Upper lobe of left lung (tissue), 6 donors: ENCODE results near the gene TNRC6C. TPM values are rescaled to one million over a fixed set of nuclear protein-coding genes. Genes with fewer than 3 reads are reported as not detected.

ENCODE experiments used
- ATAC-seq, 2 donors: fragments of 200-7000 bp; cut with Tn5 transposase; one replicate each; pipeline ENCODE4 v1.9.1; 2022; ENCODE audit warnings: mild to moderate bottlenecking in 2 of 2, moderate library complexity in 2 of 2; ENCODE audit not compliant: low FRiP score in 2 of 2
- DNase-seq, 2 donors: peaks; one replicate each; pipeline ENCODE4 v3.0.0-alpha.2; 2019 to 2020
- H3K27ac ChIP-seq, 4 donors: fragments of 200-600 bp; sonication (generic); one replicate each; pipeline ENCODE4 v1.5.1; 2016 to 2019
- H3K27me3 ChIP-seq, 4 donors: fragments of 200-600 bp; sonication (generic); one replicate each; pipeline ENCODE4 v1.5.1; 2017 to 2019
- H3K36me3 ChIP-seq, 4 donors: fragments of 200-600 bp; sonication (generic); one replicate each; pipeline ENCODE4 v1.5.1; 2016 to 2019
- H3K4me1 ChIP-seq, 4 donors: fragments of 200-600 bp; sonication (generic); one replicate each; pipeline ENCODE4 v1.5.1; 2018 to 2019
- H3K4me3 ChIP-seq, 4 donors: fragments of 200-600 bp; sonication (generic); one replicate each; pipeline ENCODE4 v1.5.1; 2017 to 2019; ENCODE audit warnings: mild to moderate bottlenecking in 2 of 4, moderate library complexity in 1 of 4
- H3K9me3 ChIP-seq, 4 donors: fragments of 200-600 bp; sonication (generic); one replicate each; pipeline ENCODE4 v1.5.1; 2018 to 2019
- EP300 ChIP-seq, 4 donors: sonication (generic); formaldehyde crosslinking; IDR thresholded peaks; one replicate each; pipeline ENCODE4 v1.5.1; 2017; ENCODE audit warnings: antibody characterized with exemption in 4 of 4, control low read depth in 2 of 4
- POLR2A ChIP-seq, 4 donors: fragments of 450-650 bp; IDR thresholded peaks; one replicate each; pipeline ENCODE4 v1.5.1; 2016 to 2017; ENCODE audit warnings: antibody characterized with exemption in 4 of 4, mild to moderate bottlenecking in 2 of 4
- POLR2AphosphoS5 ChIP-seq, 2 donors: sonication (generic); formaldehyde crosslinking; IDR thresholded peaks; one replicate each; pipeline ENCODE4 v1.5.1; 2017; ENCODE audit warnings: antibody characterized with exemption in 2 of 2
- WGBS, 2 donors: methylation state at CpG; one replicate each; pipeline ENCODE4 v1.1.5; 2017 to 2018; 5-methylcytosine and 5-hydroxymethylcytosine counted together
- total RNA-seq, 6 donors: library from RNA; depleted of rRNA in 4 of 6; stranded (reverse); fragments of >200 nt in 4 of 6; gene quantifications; one replicate each; pipeline versions ENCODE4 v1.1.0 to v1.2.1, GENCODE V29; 2016 to 2021
- TF ChIP-seq, protein P1 (sequence below), 6 experiments: fragments of 450-650 bp in 4 of 6; fragments of 200-600 bp in 2 of 6; sonication (generic) in 2 of 6; IDR thresholded peaks; one replicate each; pipeline ENCODE4 v1.5.1; 2016 to 2019; ENCODE audit warnings: antibody characterized with exemption in 6 of 6
- donor health status: DM: no; HTN: no; CAD: no; lungs with moderate emphysema.
- donor health status: DM: no; HTN: yes; CAD: no; lungs with severe emphysema.

TNRC6C gene
- total RNA-seq, 6 donors from 2014 or later = 8.7 to 38.8 (median 14.7) TPM

GRCh38 chr17:78122216-78122930 lies 163.9 kb downstream of the TNRC6C start:
- H3K4me3 ChIP-seq = no peak overlapping the region
- H3K4me1 ChIP-seq = peaks cover 26 to 59% (median 45%) of the 10 kb centered on the region in 4 donors
- H3K36me3 ChIP-seq = peaks cover 17 to 77% (median 66%) of the 10 kb centered on the region in 4 donors
- ATAC-seq = no peak
- H3K9me3 ChIP-seq = no peaks in the 10 kb centered on the region
- peak overlapping the region in 2 of 4 donors; percentile 44 to 56 for H3K27ac ChIP-seq
- H3K27me3 ChIP-seq = no peaks in the 10 kb centered on the region
- DNase-seq = peak in 1 of 2 donors; percentile 48
- 84 to 97% methylated on average over 6 to 22 of the region's 23 CpGs for WGBS, 2 donors
- TF ChIP-seq, protein P1, sequence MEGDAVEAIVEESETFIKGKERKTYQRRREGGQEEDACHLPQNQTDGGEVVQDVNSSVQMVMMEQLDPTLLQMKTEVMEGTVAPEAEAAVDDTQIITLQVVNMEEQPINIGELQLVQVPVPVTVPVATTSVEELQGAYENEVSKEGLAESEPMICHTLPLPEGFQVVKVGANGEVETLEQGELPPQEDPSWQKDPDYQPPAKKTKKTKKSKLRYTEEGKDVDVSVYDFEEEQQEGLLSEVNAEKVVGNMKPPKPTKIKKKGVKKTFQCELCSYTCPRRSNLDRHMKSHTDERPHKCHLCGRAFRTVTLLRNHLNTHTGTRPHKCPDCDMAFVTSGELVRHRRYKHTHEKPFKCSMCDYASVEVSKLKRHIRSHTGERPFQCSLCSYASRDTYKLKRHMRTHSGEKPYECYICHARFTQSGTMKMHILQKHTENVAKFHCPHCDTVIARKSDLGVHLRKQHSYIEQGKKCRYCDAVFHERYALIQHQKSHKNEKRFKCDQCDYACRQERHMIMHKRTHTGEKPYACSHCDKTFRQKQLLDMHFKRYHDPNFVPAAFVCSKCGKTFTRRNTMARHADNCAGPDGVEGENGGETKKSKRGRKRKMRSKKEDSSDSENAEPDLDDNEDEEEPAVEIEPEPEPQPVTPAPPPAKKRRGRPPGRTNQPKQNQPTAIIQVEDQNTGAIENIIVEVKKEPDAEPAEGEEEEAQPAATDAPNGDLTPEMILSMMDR (IDR thresholded peaks at IDR 0.05) = no peak
- TF ChIP-seq POLR2A (IDR thresholded peaks at IDR 0.05) = no peak
- TF ChIP-seq POLR2AphosphoS5 (IDR thresholded peaks at IDR 0.05) = no peak
- no peak for TF ChIP-seq EP300 (IDR thresholded peaks at IDR 0.05)

- Histone ChIP-seq H3K9me3 (no peaks in the 10 kb centered on the region), H3K4me3 (no peak overlapping the region), H3K4me1 (peaks cover 26 to 60% (median 46%) of the 10 kb centered on the region in 4 donors), H3K36me3 (peaks cover 17 to 72% (median 64%) of the 10 kb centered on the region in 4 donors), H3K27me3 (no peaks in the 10 kb centered on the region), H3K27ac (no peak overlapping the region)
- 93 to 94% methylated on average over 4 of the region's 4 CpGs for WGBS, 2 donors
- no peak for DNase-seq
- TF ChIP-seq POLR2A (IDR thresholded peaks at IDR 0.05) = no peak
- TF ChIP-seq EP300 (IDR thresholded peaks at IDR 0.05) = no peak
- TF ChIP-seq POLR2AphosphoS5 (IDR thresholded peaks at IDR 0.05) = no peak
- TF ChIP-seq, protein P1 (IDR thresholded peaks at IDR 0.05) = no peak
- no peak for ATAC-seq
Measured at GRCh38 chr17:78122931-78123249, 164.4 kb downstream of the TNRC6C start.

DNA sequence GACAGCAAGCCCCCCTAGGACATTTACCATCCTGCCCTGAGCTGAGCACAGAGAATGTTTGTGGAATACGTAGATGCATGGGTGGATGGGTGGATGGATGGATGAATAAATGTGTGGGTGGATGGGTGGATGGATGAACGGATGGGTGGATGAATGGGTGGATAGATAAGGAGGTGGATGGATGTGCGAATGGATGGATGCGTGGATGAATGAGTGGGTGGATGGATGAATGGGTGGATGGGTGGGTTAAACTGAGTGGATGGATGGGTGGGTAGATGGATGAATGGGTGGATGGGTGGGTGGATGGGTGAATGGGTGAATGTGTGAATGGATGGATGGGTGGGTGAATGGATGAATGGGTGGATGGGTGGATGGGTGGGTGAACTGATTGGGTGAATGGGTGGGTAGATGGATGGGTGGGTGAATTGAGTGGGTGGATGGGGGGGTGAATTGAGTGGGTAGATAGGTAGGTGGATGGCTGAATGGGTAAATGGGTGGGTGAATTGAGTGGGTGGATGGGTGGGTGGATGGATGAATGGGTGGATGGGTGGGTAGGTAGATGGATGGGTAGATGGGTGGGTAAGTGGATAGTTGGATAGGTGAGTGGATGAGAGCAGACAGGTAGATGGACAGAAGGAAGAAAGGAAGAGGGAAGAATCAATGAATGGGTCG lies 164.9 kb downstream of the TNRC6C start:
- H3K4me3 ChIP-seq = no peak overlapping the region
- 96 to 99% methylated on average over 5 of the region's 5 CpGs for WGBS, 2 donors
- H3K36me3 ChIP-seq = peaks cover 17 to 69% (median 64%) of the 10 kb centered on the region in 4 donors
- H3K27me3 ChIP-seq = no peaks in the 10 kb centered on the region
- H3K9me3 ChIP-seq = no peaks in the 10 kb centered on the region
- ATAC-seq (no peak), DNase-seq (no peak)
- H3K27ac ChIP-seq = peak overlapping the region in 1 of 4 donors; percentile 60
- TF ChIP-seq EP300 (IDR thresholded peaks at IDR 0.05) (no peak), POLR2AphosphoS5 (IDR thresholded peaks at IDR 0.05) (no peak), POLR2A (IDR thresholded peaks at IDR 0.05) (no peak)
- TF ChIP-seq, protein P1 (IDR thresholded peaks at IDR 0.05) = no peak
- peaks cover 26 to 59% (median 46%) of the 10 kb centered on the region in 4 donors for H3K4me1 ChIP-seq

DNA sequence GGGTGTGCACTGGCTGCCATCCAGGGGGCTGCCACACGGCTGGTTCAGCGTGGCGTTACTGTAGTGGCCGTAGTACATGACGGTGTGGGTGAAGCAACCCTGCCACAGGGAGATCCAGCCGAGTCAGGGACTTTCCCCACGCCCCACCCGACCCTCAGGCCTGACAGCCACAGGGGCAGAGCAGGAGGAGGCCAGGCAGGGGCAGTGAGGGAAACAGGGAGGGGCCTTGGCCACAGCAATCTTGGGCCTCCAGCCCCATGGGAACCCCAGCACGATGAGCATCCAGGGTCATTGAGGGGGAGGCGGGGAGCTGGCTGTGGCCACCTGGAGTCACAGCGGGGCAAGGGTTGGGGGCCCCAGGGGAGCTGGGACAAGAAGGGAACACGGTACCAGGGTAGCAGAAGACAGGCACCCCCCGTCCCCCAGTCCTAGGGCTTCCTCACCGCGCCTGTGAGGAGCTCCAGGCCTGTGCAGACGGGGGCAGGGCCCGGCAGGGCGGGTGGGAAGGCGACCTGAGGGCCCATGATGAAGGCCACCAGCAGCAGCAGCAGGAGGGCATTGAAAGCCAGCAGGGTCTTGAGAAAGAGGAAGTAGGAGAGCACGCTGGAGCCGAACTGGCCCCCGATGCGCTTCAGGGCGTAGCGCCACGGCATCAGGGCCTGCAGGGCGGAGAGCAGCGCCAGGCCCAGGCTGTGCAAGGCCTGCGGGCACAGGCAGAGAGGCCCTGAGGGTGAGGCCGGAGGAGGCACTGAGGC lies 165.8 kb downstream of the TNRC6C start:
- peaks cover 17 to 61% (median 57%) of the 10 kb centered on the region in 4 donors for H3K36me3 ChIP-seq
- ATAC-seq (peak in 1 of 2 donors; percentile 5), DNase-seq (peak; percentile 40 to 86)
- H3K9me3 ChIP-seq = no peaks in the 10 kb centered on the region
- peak overlapping the region in 3 of 4 donors; percentile 60 to 88 (median 88) for H3K27ac ChIP-seq
- TF ChIP-seq POLR2AphosphoS5 (IDR thresholded peaks at IDR 0.05) = no peak
- no peak for TF ChIP-seq POLR2A (IDR thresholded peaks at IDR 0.05)
- TF ChIP-seq EP300 (IDR thresholded peaks at IDR 0.05) = no peak
- H3K4me3 ChIP-seq = no peak overlapping the region
- H3K27me3 ChIP-seq = no peaks in the 10 kb centered on the region
- WGBS, 2 donors = 72 to 73% methylated on average over 14 to 28 of the region's 30 CpGs
- peaks cover 32 to 64% (median 54%) of the 10 kb centered on the region in 4 donors for H3K4me1 ChIP-seq

GRCh38 chr17:78124836-78125137 lies 166.3 kb downstream of the TNRC6C start:
- 64% methylated on average over 11 of the region's 12 CpGs; no CpG with 5 or more reads in 1 of the 2 donors for WGBS, 2 donors
- Histone ChIP-seq H3K36me3 (peaks cover 17 to 61% (median 56%) of the 10 kb centered on the region in 4 donors), H3K4me1 (peaks cover 37 to 70% (median 59%) of the 10 kb centered on the region in 4 donors), H3K4me3 (no peak overlapping the region), H3K9me3 (no peaks in the 10 kb centered on the region), H3K27me3 (no peaks in the 10 kb centered on the region), H3K27ac (peak overlapping the region in 3 of 4 donors; percentile 60 to 88 (median 88))
- ATAC-seq (no peak), DNase-seq (no peak)
- TF ChIP-seq POLR2A (IDR thresholded peaks at IDR 0.05) (no peak), EP300 (IDR thresholded peaks at IDR 0.05) (no peak), POLR2AphosphoS5 (IDR thresholded peaks at IDR 0.05) (no peak)
- TF ChIP-seq, protein P1 (IDR thresholded peaks at IDR 0.05) = no peak
